CD4-positive, alpha-beta T cell (primary cell): Measurements from ENCODE around the gene FYN. TPM values are rescaled to one million over a fixed set of nuclear protein-coding genes. Genes with fewer than 3 reads are reported as not detected.

Experiments
- ATAC-seq: fragments of 200-7000 bp; cut with Tn5 transposase; one replicate; pipeline ENCODE4 v1.10.0; 2022; ENCODE audit warnings: mild to moderate bottlenecking; ENCODE audit not compliant: poor library complexity
- CTCF ChIA-PET: fragments of 350-600 bp; sonication (Branson Sonifier 250); formaldehyde crosslinking; loops from one replicate; lab custom pipeline; 2021; ENCODE audit warnings: antibody characterized with exemption, inconsistent platforms; lab: Charles Lee
- POLR2A ChIA-PET: fragments of 350-600 bp; sonication (Branson Sonifier 250); formaldehyde crosslinking; loops from one replicate; lab custom pipeline; 2021; ENCODE audit warnings: antibody characterized with exemption, inconsistent platforms; lab: Charles Lee
- DNase-seq, 14 experiments: peaks; one replicate each; pipeline ENCODE4 v3.0.0-alpha.2; 2013 to 2020; ENCODE audit warnings: mixed read lengths in 2 of 14
- H3K27ac ChIP-seq, 2 donors: one replicate each; pipeline versions ENCODE4 v1.5.1 to v1.7.0; 2013; ENCODE audit warnings: low read length in 2 of 2, low read depth in 1 of 2, mild to moderate bottlenecking in 1 of 2
- H3K27me3 ChIP-seq, 2 experiments: 1 replicate in 1 of 2; 2 replicates in 1 of 2; pipeline versions ENCODE4 v1.6.1 to v1.7.0; 2013; ENCODE audit warnings: low read length in 2 of 2, control low read depth in 1 of 2, mild to moderate bottlenecking in 1 of 2, moderate library complexity in 1 of 2; ENCODE audit not compliant: insufficient read depth in 2 of 2, control insufficient read depth in 1 of 2
- H3K36me3 ChIP-seq: one replicate; pipeline ENCODE4 v1.6.1; 2013; ENCODE audit warnings: low read length, control low read depth; ENCODE audit not compliant: insufficient read depth
- H3K4me1 ChIP-seq: one replicate; pipeline ENCODE4 v1.6.1; 2013; ENCODE audit warnings: low read length, control low read depth; ENCODE audit not compliant: insufficient read depth
- H3K4me3 ChIP-seq: one replicate; pipeline ENCODE4 v1.5.1; 2013; ENCODE audit warnings: mild to moderate bottlenecking, low read length, moderate library complexity
- H3K9me3 ChIP-seq, 2 experiments: 1 replicate in 1 of 2; 2 replicates in 1 of 2; pipeline versions ENCODE4 v1.6.1 to v1.7.0; 2013; ENCODE audit warnings: low read length in 2 of 2, mild to moderate bottlenecking in 2 of 2, control low read depth in 1 of 2, moderate library complexity in 1 of 2; ENCODE audit not compliant: control insufficient read depth in 1 of 2, insufficient read depth in 1 of 2
- H3K27ac Mint-ChIP-seq: one replicate; pipeline ENCODE4 v1.8.0; 2020; ENCODE audit warnings: mixed read lengths
- H3K27me3 Mint-ChIP-seq: one replicate; pipeline ENCODE4 v1.8.0; 2021; ENCODE audit warnings: mixed read lengths
- H3K36me3 Mint-ChIP-seq: one replicate; pipeline ENCODE4 v1.8.0; 2021; ENCODE audit warnings: low read depth, mixed read lengths
- H3K4me1 Mint-ChIP-seq: one replicate; pipeline ENCODE4 v1.8.0; 2021; ENCODE audit warnings: low read depth, mixed read lengths
- H3K4me3 Mint-ChIP-seq: one replicate; pipeline ENCODE4 v1.8.0; 2020; ENCODE audit warnings: mild to moderate bottlenecking, mixed read lengths
- H3K9me3 Mint-ChIP-seq: one replicate; pipeline ENCODE4 v1.8.0; 2020; ENCODE audit warnings: mixed read lengths
- intact Hi-C, 2 experiments: fragments of 100-400 bp; cut with DNase I in 1 of 2; cut with micrococcal nuclease in 1 of 2; formaldehyde crosslinking; loops; one replicate each; pipeline versions ENCODE4 v1.15.1 to v1.9.0; 2023 to 2025; cut with DNase I, micrococcal nuclease
- total RNA-seq, 174 experiments: library from RNA in 2 of 174; stranded (reverse) in 2 of 174; gene quantifications; one replicate each; pipeline ENCODE4 v1.2.3 and lab custom pipeline; 2021 to 2026
- TF ChIP-seq, protein P1 (sequence below): fragments of 200-600 bp; IDR thresholded peaks from one replicate; pipeline ENCODE4 v1.8.0; 2022; ENCODE audit warnings: antibody characterized with exemption, mild to moderate bottlenecking

FYN gene
- total RNA-seq, 2 experiments from 2014 or later, result 419 TPM

DNA sequence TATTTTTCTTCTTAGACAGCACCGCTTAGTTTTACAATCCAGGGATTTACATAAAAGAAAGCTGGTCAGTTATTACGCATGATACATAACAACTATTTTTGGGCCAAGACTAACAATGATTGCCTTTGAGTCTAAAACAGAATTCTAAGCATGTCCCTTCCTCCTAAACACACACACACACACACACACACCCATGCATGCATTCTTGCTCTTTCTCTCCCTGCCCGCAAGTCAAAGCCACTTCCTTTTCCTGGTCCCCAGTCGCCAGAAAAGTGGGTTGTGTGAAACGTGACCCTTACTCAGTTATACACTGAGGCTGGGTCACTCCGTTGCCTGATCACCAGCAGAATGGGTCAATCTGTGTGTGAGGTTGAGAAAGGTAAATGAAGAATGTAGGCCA is 31.4 kb downstream of the FYN start:
- Histone ChIP-seq H3K4me1 (peaks cover 92% of the 10 kb centered on the region), H3K4me3 (peak overlapping the region; percentile 0), H3K36me3 (peaks cover 9% of the 10 kb centered on the region), H3K9me3 (no peaks in the 10 kb centered on the region), H3K27me3 (no peaks in the 10 kb centered on the region), H3K27ac (peak overlapping the region; percentile 54 to 67)
- peak in 7 of 14 experiments; percentile 35 to 87 (median 63) for DNase-seq
- Mint-ChIP-seq H3K27me3 (no peaks in the 10 kb centered on the region), H3K4me3 (no peak overlapping the region), H3K36me3 (peaks cover 45% of the 10 kb centered on the region), H3K4me1 (no peaks in the 10 kb centered on the region), H3K9me3 (no peaks in the 10 kb centered on the region), H3K27ac (no peak overlapping the region)
- ChIA-PET POLR2A (interaction anchor here (1.6 to 3.3 kb wide), 3 partner anchors 14 to 24 kb away, joined by 3 to 15 read pairs (median 3); no protein-coding TSS in a partner anchor), CTCF (interaction anchor here (2.3 kb wide), 1 partner anchor 18 kb away, joined by 6 read pairs; no protein-coding TSS in a partner anchor)
- TF ChIP-seq, protein P1, sequence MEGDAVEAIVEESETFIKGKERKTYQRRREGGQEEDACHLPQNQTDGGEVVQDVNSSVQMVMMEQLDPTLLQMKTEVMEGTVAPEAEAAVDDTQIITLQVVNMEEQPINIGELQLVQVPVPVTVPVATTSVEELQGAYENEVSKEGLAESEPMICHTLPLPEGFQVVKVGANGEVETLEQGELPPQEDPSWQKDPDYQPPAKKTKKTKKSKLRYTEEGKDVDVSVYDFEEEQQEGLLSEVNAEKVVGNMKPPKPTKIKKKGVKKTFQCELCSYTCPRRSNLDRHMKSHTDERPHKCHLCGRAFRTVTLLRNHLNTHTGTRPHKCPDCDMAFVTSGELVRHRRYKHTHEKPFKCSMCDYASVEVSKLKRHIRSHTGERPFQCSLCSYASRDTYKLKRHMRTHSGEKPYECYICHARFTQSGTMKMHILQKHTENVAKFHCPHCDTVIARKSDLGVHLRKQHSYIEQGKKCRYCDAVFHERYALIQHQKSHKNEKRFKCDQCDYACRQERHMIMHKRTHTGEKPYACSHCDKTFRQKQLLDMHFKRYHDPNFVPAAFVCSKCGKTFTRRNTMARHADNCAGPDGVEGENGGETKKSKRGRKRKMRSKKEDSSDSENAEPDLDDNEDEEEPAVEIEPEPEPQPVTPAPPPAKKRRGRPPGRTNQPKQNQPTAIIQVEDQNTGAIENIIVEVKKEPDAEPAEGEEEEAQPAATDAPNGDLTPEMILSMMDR, result no peak
- peak; percentile 3 for ATAC-seq
- intact Hi-C loops, result no loop called here

DNA sequence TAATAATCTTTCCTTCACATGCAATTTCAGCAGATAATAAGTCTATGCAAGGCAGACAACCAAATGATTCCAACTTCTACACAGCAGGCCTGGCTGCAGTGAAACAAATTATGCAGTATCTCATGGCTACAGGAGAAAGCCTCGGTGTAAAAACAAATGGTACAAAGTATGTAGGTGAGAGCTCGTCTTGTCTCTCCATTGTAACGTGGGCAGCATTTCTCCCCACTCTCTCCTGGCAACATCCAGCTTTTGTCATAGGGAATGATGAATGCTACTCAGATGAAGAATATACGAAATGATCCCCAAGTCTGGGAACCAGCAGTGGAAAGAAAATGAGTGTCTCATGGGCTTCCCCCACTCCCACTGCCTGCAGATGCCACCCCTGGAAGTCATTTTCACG is 32.4 kb downstream of the FYN start:
- ChIA-PET POLR2A (interaction anchor here (0.9 to 3.3 kb wide), 7 partner anchors 13 to 186 kb away, joined by 3 to 15 read pairs (median 3); partner anchors contain the start of gene FYN), CTCF (interaction anchor here (1.3 to 2.3 kb wide), 3 partner anchors 10 to 131 kb away, joined by 3 to 7 read pairs (median 6); no protein-coding TSS in a partner anchor)
- DNase-seq (no peak), ATAC-seq (no peak)
- no peaks in the 10 kb centered on the region for H3K9me3 ChIP-seq
- H3K4me3 ChIP-seq, result no peak overlapping the region
- H3K4me1 ChIP-seq, result peaks cover 91% of the 10 kb centered on the region
- Mint-ChIP-seq H3K4me3 (no peak overlapping the region), H3K9me3 (no peaks in the 10 kb centered on the region), H3K4me1 (peaks cover 6% of the 10 kb centered on the region), H3K36me3 (peaks cover 38% of the 10 kb centered on the region), H3K27ac (no peak overlapping the region), H3K27me3 (no peaks in the 10 kb centered on the region)
- H3K27ac ChIP-seq, result peak overlapping the region in 1 of 2 donors; percentile 54
- peaks cover 6% of the 10 kb centered on the region for H3K36me3 ChIP-seq
- intact Hi-C loops, result no loop called here
- H3K27me3 ChIP-seq, result no peaks in the 10 kb centered on the region
- TF ChIP-seq, protein P1, result no peak

DNA sequence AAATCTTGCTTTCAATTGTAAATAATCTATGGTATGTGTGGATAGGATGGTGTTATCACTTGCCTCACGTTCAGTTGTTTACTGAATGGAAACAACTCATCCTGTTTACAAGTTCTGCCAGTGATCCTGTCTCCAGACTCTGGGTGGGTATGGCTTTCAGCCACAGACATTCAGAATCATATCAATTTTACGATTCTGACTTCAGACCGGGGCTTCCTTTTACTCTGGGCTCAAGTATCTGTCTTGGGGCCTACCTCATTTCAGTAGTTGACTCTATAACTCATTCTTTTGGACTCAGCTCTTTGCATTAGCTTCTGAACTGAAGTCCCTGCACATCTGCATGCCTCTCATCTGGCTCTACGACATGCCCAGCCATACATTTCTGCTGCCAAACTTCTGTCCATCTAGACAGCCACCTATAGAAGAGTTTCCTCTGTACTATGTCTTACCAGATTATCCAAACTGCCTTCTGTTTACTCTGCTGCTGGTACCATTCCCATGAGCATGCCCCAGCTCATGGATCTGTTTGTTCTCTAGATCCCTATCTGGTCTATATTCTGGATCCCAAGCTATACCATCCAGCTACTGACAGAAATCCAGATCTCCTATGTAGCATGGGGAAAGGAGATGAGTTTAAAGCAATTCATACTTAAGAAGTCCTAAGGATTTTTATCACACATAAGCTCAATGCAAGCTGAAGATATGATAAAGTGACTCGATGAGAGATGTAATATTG is 34.3 kb downstream of the FYN start:
- H3K4me3 ChIP-seq, result no peak overlapping the region
- H3K27ac Mint-ChIP-seq, result no peak overlapping the region
- peaks cover 88% of the 10 kb centered on the region for H3K4me1 ChIP-seq
- peaks cover 3% of the 10 kb centered on the region for H3K36me3 ChIP-seq
- intact Hi-C loops, result loop anchor here (2.0 to 5.0 kb wide), 4 partner anchors 14 to 33 kb away; partner anchors contain the start of gene FYN (in 2 of the 2)
- ChIA-PET CTCF (interaction anchor here (0.9 to 1.4 kb wide), 3 partner anchors 34 to 75 kb away, joined by 3 to 4 read pairs (median 3); no protein-coding TSS in a partner anchor), POLR2A (interaction anchor here (0.6 to 3.3 kb wide), 7 partner anchors 11 to 77 kb away, joined by 3 to 15 read pairs (median 4); no protein-coding TSS in a partner anchor)
- peaks cover 47% of the 10 kb centered on the region for H3K36me3 Mint-ChIP-seq
- TF ChIP-seq, protein P1, result no peak
- H3K9me3 Mint-ChIP-seq, result no peaks in the 10 kb centered on the region
- peak overlapping the region; percentile 57 for H3K4me3 Mint-ChIP-seq
- peaks cover 25% of the 10 kb centered on the region for H3K4me1 Mint-ChIP-seq
- DNase-seq, result peak in 1 of 14 experiments; percentile 47
- no peak for ATAC-seq
- no peaks in the 10 kb centered on the region for H3K9me3 ChIP-seq
- peak overlapping the region; percentile 8 to 53 for H3K27ac ChIP-seq
- no peaks in the 10 kb centered on the region for H3K27me3 Mint-ChIP-seq
- H3K27me3 ChIP-seq, result no peaks in the 10 kb centered on the region
